RWPE1 (cell line): ENCODE results near the gene PLCXD1.

Experiments
- CTCF ChIA-PET: fragments of 350-600 bp; sonication (Branson Sonifier 250); formaldehyde crosslinking; extraction: SDS; loops from one replicate; lab custom pipeline; 2021; lab: Yijun Ruan, JAX
- POLR2A ChIA-PET: fragments of 400-600 bp; formaldehyde crosslinking; extraction: SDS; loops from one replicate; lab custom pipeline; 2020; ENCODE audit warnings: antibody characterized with exemption; ENCODE audit not compliant: low non-redundant PET; lab: Yijun Ruan, JAX
- DNase-seq: peaks from one replicate; pipeline ENCODE4 v3.0.0; 2012; ENCODE audit warnings: low spot score
- H3K27ac ChIP-seq: fragments of 450-650 bp; 2 replicates; pipeline ENCODE4 v1.5.1; 2017
- TF ChIP-seq, protein P1 (sequence below): fragments of 450-650 bp; conservative IDR thresholded peaks from 2 replicates; pipeline ENCODE4 v1.5.1; 2017; ENCODE audit warnings: low read depth, mild to moderate bottlenecking

The PLCXD1 gene

DNA sequence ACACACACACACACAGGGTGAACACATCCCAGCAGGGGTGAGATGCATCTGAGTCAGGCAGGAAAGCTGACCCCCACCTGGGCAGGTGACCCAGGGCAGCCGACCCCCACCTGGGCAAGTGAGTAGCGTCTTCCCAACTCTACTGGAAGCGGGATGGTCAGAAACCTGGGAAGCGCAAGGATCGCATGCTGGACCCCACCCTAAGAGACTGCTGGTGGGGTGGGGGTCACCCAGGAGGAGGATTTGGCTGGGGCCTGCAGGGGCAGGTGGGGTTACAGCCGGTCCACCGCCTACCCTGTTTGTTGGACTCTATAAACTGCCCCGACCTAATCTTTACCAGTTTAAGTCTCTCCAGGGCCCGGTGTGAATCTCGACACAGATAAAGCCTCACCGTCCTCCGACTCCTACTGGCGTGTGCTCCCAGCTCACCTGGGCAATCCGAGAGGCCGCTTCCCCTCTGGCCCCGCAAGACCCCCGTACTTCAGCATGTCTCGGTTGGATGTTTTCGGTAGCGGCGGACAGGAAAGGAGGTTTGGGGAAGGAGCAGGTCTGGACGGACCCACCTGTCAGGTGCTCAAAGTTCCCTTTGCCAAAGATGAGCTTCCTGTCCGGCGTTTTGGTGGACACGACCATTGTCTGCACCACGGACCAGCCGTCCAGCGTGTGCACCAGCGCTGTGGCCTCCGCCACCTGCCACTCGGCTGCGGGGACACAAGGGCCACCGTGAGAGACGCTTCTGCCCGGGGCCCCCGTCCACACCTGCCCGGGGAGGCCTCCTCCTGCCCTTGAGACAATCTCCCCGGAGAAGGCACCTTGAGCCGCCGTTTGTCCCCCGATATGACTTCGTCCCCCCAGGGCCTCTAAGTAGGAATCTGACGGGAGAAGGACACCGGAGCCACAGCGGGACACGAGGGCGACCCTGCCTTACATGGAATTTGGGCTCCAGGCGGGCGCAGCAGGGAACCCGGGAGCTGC is 35.5 kb downstream of the PLCXD1 start:
- ChIA-PET POLR2A (no interaction called here), CTCF (no interaction called here)
- TF ChIP-seq, protein P1, sequence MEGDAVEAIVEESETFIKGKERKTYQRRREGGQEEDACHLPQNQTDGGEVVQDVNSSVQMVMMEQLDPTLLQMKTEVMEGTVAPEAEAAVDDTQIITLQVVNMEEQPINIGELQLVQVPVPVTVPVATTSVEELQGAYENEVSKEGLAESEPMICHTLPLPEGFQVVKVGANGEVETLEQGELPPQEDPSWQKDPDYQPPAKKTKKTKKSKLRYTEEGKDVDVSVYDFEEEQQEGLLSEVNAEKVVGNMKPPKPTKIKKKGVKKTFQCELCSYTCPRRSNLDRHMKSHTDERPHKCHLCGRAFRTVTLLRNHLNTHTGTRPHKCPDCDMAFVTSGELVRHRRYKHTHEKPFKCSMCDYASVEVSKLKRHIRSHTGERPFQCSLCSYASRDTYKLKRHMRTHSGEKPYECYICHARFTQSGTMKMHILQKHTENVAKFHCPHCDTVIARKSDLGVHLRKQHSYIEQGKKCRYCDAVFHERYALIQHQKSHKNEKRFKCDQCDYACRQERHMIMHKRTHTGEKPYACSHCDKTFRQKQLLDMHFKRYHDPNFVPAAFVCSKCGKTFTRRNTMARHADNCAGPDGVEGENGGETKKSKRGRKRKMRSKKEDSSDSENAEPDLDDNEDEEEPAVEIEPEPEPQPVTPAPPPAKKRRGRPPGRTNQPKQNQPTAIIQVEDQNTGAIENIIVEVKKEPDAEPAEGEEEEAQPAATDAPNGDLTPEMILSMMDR, result no peak
- H3K27ac ChIP-seq, result peak overlapping the region; percentile 95
- DNase-seq, result no peak

DNA sequence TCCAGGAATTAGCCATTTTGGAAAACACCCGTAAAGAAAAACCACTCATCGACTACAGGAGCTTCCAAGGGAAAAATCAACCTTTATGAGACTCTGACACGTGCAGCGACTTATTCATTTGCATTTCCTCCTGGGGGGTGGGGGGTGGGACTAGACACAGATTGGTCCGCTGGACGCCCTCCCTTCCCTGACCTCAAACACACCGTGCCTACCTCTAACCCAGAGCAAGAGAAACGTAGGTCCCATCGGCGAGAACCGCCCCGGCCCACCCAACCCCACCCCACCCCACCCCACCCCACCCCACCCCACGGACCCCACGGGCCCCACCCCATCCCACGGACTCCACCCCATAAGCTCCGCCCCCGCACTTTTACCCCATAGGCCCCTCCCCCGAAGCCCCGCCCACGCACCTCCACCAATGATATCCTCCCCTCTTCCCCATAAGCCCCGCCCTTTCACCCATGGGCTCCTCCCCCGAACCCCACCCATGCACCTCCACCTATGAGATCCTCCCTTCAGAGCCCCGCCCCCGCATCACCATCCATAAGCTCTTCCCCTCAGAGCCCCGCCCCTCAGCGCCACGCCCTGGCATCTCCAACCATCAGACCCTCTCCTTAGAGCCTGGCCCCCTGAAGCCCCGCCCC is 36.4 kb downstream of the PLCXD1 start:
- POLR2A ChIA-PET, result no interaction called here
- H3K27ac ChIP-seq, result peak overlapping the region; percentile 95
- peak; percentile 86 for DNase-seq
- TF ChIP-seq, protein P1, result no peak
- CTCF ChIA-PET, result no interaction called here

GRCh38 chrX:318068-318738 is 37.0 kb downstream of the PLCXD1 start:
- peak overlapping the region; percentile 95 for H3K27ac ChIP-seq
- TF ChIP-seq, protein P1, result no peak
- CTCF ChIA-PET, result no interaction called here
- DNase-seq, result peak; percentile 95
- POLR2A ChIA-PET, result no interaction called here

GRCh38 chrX:318739-319578 is 37.8 kb downstream of the PLCXD1 start, which contains the start of gene GTPBP6:
Gene GTPBP6, minus strand, starts transcription at chrX:318796. Its CDS starts 9 bp downstream, at chrX:318787.
- H3K27ac ChIP-seq, result peak within 1 kb of the TSS; percentile 95
- CTCF ChIA-PET, result no interaction called here
- DNase-seq, result peak; percentile 96
- POLR2A ChIA-PET, result no interaction called here
- TF ChIP-seq, protein P1, result 0 out of 2 replicates have a peak, but pooled peaks have one; percentile 17

GRCh38 chrX:319579-320125 is 38.5 kb downstream of the PLCXD1 start:
- ChIA-PET POLR2A (no interaction called here), CTCF (no interaction called here)
- TF ChIP-seq, protein P1, result no peak
- DNase-seq, result no peak
- H3K27ac ChIP-seq, result peak overlapping the region; percentile 95
